Activated naive CD8-positive, alpha-beta T cell (primary cell): ENCODE results near the gene TSPAN19.

Source experiments
- H3K27ac Mint-ChIP-seq: one replicate; pipeline ENCODE4 v1.8.0; 2021; ENCODE audit warnings: mixed read lengths
- H3K27me3 Mint-ChIP-seq: one replicate; pipeline ENCODE4 v1.8.0; 2021; ENCODE audit warnings: mixed read lengths
- H3K36me3 Mint-ChIP-seq: one replicate; pipeline ENCODE4 v1.8.0; 2021; ENCODE audit warnings: mixed read lengths
- H3K4me1 Mint-ChIP-seq: one replicate; pipeline ENCODE4 v1.8.0; 2021; ENCODE audit warnings: low read depth, mixed read lengths
- H3K4me3 Mint-ChIP-seq: one replicate; pipeline ENCODE4 v1.8.0; 2021; ENCODE audit warnings: mild to moderate bottlenecking, mixed read lengths
- H3K9me3 Mint-ChIP-seq: one replicate; pipeline ENCODE4 v1.8.0; 2021; ENCODE audit warnings: low read depth, mixed read lengths

TSPAN19 gene

DNA sequence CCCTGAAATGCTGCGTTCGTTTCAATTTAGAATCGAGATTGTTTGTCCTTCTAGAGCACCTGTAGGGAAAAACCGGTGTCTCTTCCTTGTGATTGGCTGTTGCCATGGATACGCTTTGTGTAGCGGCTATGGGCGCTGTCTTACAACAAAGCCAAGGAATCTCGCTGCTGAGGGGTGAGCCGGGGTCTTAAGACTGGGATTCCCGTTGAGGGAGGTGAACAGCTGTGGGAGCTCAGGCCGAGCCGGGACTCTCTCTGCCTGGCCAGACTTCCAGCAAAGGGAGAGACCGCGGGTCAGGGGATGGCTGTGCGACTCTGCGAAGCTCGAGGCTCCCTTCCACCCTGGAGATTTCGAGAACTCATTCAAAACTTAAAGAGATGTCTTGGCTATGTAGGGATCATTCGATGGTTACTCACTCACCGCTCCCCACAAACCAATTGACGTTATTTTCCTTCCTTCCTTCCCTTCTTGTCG lies at the start of gene TSPAN19, which contains the start of gene LRRIQ1:
Gene TSPAN19, minus strand, starts transcription at position 44 of the 474 bp plus-strand sequence. CDS start 6,331 bp downstream, outside the sequence.
Gene LRRIQ1, plus strand, starts transcription at position 118 of the 474 bp plus-strand sequence. CDS start 1,826 bp downstream, outside the sequence.
- H3K9me3 Mint-ChIP-seq = no peaks in the 10 kb centered on the region
- H3K4me1 Mint-ChIP-seq = peaks cover 5% of the 10 kb centered on the region
- no peaks in the 10 kb centered on the region for H3K36me3 Mint-ChIP-seq
- peaks cover 6% of the 10 kb centered on the region for H3K27me3 Mint-ChIP-seq
- no peak within 1 kb of the TSS for H3K27ac Mint-ChIP-seq
- peak within 1 kb of the TSS; percentile 71 for H3K4me3 Mint-ChIP-seq

DNA sequence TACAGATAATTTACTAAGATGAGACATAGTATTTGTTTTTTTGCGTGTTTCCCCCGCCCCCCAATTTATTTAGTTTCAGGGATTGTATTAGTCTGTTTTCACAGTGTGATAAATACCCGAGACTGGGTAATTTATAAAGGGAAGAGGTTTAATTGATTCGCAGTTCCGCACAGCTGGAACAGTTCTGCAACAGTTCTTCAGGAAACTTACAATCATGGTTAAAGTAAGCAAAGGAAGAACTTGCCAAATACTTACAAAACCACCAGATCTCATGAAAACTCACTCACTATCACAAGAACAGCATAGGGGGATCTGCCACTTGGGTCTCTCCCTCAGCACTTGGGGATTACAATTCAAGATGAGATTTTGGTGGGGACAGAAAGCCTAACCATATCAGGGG lies 49.0 kb upstream of the TSPAN19 start:
- Mint-ChIP-seq H3K9me3 (no peaks in the 10 kb centered on the region), H3K27ac (no peak overlapping the region), H3K27me3 (no peaks in the 10 kb centered on the region), H3K4me1 (no peaks in the 10 kb centered on the region), H3K4me3 (no peak overlapping the region), H3K36me3 (no peaks in the 10 kb centered on the region)

DNA sequence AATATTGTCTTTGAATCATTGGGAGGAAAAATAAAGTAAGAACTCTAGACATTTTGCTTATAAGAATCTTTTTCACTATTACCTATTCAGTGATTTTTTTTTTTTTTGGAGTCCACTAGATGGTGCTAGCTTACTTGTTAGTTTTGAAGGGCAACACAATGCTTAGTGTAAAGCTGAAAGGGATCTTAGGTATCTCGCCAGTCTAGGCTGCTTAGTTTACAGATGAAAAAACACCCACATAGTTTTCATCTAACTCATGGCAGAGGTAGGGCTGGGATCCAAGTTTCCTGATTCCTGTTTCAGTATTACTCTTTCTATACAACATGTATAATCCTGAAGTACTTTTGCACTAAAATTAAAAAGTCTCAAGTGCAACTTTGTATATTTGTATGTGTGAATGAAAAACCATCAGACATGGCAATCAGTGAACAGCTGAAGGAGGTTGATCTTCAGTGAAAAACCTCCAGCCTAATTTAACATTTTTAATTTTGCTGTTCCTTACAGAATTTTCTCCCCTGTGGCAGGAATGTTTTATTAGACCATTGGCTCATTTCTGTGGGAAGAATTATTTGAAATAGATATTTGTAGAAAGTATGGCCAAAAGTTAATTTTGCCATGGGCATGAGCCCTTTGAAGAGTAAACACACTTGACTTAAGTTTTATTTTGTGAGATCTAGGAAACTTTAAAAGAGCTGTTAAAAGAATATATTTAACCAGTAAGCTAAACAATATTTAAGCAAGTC lies 40.8 kb upstream of the TSPAN19 start:
- Mint-ChIP-seq H3K27me3 (no peaks in the 10 kb centered on the region), H3K9me3 (no peaks in the 10 kb centered on the region), H3K4me3 (no peak overlapping the region), H3K27ac (no peak overlapping the region), H3K4me1 (no peaks in the 10 kb centered on the region), H3K36me3 (no peaks in the 10 kb centered on the region)

DNA sequence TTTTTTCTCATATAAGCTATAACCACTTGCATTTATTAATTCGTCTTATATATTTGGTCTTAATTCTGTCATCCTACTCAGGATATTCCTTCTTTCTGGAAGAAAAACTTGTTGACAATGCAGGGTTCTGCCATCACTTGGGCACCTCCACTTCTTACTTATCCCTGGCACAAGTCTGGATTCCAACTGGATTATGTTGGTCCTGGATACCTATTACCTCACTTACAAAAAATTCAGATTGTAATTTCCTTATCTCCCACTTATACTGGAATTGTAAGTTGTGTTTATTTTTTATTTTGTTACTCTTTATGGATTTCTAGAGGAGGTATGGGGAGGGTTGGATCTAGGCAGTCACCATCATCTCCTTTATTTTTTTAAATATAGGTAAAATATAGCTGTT lies 36.7 kb upstream of the TSPAN19 start:
- Mint-ChIP-seq H3K4me1 (no peaks in the 10 kb centered on the region), H3K27ac (no peak overlapping the region), H3K9me3 (no peaks in the 10 kb centered on the region), H3K36me3 (no peaks in the 10 kb centered on the region), H3K27me3 (no peaks in the 10 kb centered on the region), H3K4me3 (no peak overlapping the region)

DNA sequence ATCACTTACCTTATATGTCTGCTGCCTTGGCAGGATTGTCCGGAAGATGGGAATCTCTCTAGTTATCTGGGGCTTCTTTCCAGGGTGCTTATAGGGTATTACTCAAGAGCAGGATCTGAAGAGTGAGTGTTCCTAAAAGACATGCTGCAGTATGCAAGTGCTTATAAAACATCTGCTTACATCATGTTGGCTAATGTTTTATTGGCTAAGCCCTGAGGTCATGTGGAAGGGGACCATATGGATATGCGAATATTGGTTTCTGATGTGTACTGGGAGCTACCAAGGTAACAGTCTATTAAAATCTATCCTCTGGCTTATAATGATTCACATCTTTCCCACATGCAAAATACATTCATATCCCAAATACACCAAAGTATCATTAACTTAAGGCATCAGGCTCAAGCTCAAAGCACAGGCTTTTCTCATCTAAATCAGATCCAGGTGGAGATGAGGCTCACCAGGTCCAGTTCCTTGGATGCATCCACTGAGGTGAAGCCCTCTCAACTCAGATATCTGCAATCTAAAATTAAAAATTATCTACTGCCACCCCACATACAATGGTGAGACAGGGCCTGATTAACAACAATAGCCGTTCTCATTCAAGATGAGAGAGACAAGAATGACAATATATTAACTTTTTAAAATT lies 29.9 kb upstream of the TSPAN19 start:
- no peaks in the 10 kb centered on the region for H3K4me1 Mint-ChIP-seq
- no peaks in the 10 kb centered on the region for H3K36me3 Mint-ChIP-seq
- H3K4me3 Mint-ChIP-seq = no peak overlapping the region
- no peaks in the 10 kb centered on the region for H3K27me3 Mint-ChIP-seq
- H3K9me3 Mint-ChIP-seq = no peaks in the 10 kb centered on the region
- H3K27ac Mint-ChIP-seq = no peak overlapping the region

DNA sequence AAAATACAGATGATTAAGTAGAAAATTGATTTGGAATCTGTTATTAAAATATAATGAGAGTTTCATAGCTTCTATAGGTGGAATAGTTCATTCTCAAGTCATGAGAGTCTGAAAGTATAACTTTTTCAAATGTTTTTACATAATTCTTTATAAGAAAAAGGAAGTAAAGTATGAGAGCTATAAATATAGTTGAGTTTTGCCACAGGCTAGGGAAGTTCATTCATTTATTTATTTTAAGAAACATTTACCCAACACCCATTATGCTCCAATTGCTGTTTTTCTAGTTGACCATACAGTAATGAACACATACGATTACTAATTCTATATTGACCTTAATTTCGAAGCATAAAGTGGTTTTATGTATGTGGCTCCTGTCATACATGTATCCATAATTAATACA lies 24.8 kb upstream of the TSPAN19 start:
- Mint-ChIP-seq H3K36me3 (no peaks in the 10 kb centered on the region), H3K27me3 (no peaks in the 10 kb centered on the region)

DNA sequence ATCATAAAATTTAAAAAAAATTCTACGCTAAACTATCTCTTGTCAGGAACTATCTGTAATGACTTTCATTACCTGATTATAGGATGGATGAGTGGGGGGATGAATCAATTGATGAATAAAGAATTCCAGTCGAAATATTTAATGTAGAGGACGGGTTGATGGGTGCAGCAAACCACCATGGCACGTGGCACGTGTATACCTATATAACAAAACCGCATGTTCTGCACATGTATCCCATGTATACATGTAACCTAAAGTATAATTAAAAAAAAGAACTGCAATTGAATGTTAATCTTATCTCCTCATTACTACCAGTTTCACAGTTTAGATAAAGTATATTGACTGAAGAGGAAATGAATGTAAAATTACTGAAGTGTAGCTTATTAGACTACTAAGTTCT lies 23.5 kb upstream of the TSPAN19 start:
- Mint-ChIP-seq H3K4me3 (no peak overlapping the region), H3K9me3 (no peaks in the 10 kb centered on the region), H3K4me1 (no peaks in the 10 kb centered on the region), H3K27me3 (no peaks in the 10 kb centered on the region), H3K27ac (no peak overlapping the region), H3K36me3 (no peaks in the 10 kb centered on the region)

More for the DNA sequence above, 24.8 kb upstream of the TSPAN19 start:
- no peaks in the 10 kb centered on the region for H3K9me3 Mint-ChIP-seq
- H3K4me1 Mint-ChIP-seq = no peaks in the 10 kb centered on the region
- no peak overlapping the region for H3K27ac Mint-ChIP-seq
- H3K4me3 Mint-ChIP-seq = no peak overlapping the region

DNA sequence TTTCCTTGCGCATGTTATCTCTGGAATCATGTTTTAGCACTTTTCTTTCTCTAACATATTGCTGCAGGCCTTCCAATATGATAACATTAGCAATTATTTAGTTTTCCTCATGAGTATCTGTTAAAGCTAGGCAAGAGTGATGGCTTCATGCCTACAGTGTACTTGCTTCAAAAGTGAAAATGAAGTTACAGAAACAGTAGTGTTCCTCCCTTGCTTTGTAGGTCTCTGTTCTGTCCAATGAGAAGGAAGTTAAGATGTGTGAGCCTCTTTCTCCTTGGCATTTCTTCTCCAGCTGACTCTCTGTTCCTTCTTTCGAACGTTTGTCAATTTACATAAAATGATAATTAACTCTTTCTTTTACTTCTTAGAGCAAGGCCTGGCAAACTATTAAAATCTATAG lies 22.3 kb upstream of the TSPAN19 start:
- Mint-ChIP-seq H3K4me3 (no peak overlapping the region), H3K27ac (no peak overlapping the region), H3K36me3 (no peaks in the 10 kb centered on the region), H3K4me1 (no peaks in the 10 kb centered on the region), H3K27me3 (no peaks in the 10 kb centered on the region), H3K9me3 (no peaks in the 10 kb centered on the region)

DNA sequence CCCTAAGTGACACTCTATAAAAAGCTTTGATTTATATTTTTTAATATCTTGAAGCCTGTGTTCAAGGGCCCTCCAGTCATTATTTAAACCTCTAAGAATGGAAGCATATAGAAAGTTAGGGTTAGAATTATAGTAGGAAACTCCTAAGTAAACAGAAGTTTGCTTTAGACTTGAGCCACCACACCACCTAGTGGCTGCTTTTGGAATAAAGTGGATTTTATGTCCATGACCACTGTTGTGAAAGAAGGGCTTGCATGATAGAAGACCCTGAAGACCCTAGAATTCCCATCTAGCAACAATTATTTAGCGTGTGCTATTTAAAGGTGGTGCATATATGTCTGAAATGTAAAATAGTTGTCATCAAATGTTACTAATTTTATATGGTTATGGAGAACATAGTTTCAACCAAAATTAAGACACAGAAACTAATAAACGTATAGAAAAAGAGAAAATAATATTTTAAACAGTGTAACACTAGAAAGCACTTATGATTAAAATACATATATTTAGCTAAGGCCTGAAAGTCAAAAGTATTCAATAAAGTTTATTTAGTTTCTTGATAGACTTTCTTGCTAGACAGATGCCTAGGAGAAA lies 21.4 kb upstream of the TSPAN19 start:
- no peaks in the 10 kb centered on the region for H3K27me3 Mint-ChIP-seq
- H3K9me3 Mint-ChIP-seq = no peaks in the 10 kb centered on the region
- H3K27ac Mint-ChIP-seq = no peak overlapping the region
- H3K36me3 Mint-ChIP-seq = no peaks in the 10 kb centered on the region
- no peaks in the 10 kb centered on the region for H3K4me1 Mint-ChIP-seq
- no peak overlapping the region for H3K4me3 Mint-ChIP-seq

DNA sequence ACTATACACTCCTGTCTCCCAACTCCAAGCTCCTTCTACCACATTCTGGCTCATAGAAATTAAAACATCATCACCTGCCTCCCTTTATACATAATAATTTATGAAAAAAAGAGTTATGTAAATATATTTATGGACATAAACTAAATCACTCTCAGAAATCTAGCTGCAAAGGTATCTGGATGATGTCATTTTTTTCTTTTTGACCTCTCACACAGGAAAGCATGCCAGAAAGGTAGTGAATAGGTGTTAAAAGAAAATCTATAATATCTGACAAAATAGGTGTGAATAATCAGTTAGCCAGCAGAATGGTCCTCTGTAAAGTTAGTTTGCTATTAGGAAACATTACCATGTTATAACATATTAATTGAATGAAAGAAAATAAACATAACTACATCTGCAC lies 7.8 kb upstream of the TSPAN19 start:
- no peaks in the 10 kb centered on the region for H3K9me3 Mint-ChIP-seq
- no peak overlapping the region for H3K4me3 Mint-ChIP-seq
- H3K27ac Mint-ChIP-seq = no peak overlapping the region
- H3K36me3 Mint-ChIP-seq = no peaks in the 10 kb centered on the region
- no peaks in the 10 kb centered on the region for H3K4me1 Mint-ChIP-seq
- peaks cover 5% of the 10 kb centered on the region for H3K27me3 Mint-ChIP-seq

DNA sequence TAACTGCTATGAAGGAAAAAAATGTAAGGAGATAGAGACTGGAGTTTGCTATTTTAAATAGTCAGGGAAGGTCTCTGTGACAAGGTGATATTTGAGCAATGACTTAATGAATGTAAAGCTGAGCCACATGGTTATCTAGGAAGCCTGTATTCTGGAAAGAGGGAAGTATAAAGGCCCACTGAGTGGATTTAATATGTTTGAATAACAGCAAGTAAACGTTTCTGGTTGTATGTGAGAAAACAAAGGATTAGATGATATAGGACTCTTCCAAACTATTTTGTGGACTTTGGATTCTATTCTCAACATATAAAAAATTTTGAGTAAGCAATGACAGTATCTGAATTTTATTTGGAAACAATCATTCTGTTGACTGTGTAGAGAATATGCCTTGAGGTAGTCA lies 5.3 kb upstream of the TSPAN19 start:
- Mint-ChIP-seq H3K9me3 (no peaks in the 10 kb centered on the region), H3K27me3 (peaks cover 6% of the 10 kb centered on the region), H3K4me1 (peaks cover 2% of the 10 kb centered on the region), H3K4me3 (no peak overlapping the region), H3K36me3 (no peaks in the 10 kb centered on the region), H3K27ac (no peak overlapping the region)

DNA sequence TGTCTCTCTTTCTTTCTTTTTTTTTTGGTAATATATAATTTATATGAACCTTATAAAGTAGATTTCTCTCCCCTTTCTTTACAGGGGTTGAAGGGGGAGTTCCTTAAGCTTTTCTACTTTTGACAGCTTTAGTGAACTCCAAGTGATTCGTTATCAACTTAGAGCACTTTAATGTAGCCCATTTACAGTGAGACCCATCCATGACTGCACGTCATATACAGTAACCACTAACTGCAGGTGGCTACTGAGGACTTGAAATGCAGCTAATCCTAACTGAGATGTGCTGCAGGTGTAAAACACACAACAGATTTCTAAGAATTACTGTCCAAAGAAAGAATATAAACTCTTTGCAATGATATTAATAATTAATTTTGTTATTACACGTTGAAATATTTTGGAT lies 656 bp upstream of the TSPAN19 start:
- Mint-ChIP-seq H3K27ac (no peak overlapping the region), H3K4me1 (peaks cover 5% of the 10 kb centered on the region), H3K4me3 (peak overlapping the region; percentile 71), H3K9me3 (no peaks in the 10 kb centered on the region), H3K27me3 (peaks cover 9% of the 10 kb centered on the region), H3K36me3 (no peaks in the 10 kb centered on the region)

DNA sequence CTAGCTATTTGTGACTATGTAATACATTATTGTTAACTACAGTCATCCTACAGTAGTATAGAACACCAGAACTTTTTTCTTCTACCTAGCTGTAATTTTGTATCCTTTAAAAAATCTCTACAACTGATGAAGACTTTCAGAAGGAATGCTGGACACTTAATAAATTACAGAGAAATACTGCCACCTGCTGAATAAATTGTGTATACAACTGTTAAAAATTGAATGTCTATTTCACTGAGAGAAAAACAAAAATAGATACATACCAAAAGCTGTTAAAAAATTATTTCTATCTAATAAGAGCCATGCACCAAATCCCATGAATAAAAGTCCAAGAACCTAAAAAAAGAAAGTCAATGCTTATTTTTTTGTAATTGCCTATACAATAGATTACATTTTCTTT lies 6.6 kb downstream of the TSPAN19 start:
- Mint-ChIP-seq H3K36me3 (no peaks in the 10 kb centered on the region), H3K27ac (no peak overlapping the region), H3K9me3 (no peaks in the 10 kb centered on the region), H3K27me3 (no peaks in the 10 kb centered on the region), H3K4me1 (no peaks in the 10 kb centered on the region), H3K4me3 (no peak overlapping the region)

DNA sequence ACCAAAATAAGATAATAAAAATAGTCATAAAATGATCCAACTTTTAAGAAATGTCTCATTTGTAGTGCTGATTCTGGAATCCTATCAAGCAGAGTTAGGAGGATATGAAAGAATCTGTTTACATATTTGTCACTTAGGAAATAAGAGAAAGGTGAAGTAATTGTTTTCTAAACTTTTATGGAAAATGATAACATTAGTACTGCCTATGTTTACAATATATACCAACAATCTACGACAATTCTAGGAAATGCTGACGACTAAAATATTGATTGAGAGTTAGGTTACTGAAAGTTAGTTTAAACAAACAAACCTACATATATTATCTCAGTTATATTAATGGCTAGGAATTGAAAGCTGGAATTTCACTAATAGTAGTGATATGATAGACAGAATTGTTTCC lies 18.0 kb downstream of the TSPAN19 start:
- no peaks in the 10 kb centered on the region for H3K9me3 Mint-ChIP-seq
- H3K4me3 Mint-ChIP-seq = no peak overlapping the region
- H3K27me3 Mint-ChIP-seq = no peaks in the 10 kb centered on the region
- H3K36me3 Mint-ChIP-seq = no peaks in the 10 kb centered on the region
- H3K4me1 Mint-ChIP-seq = no peaks in the 10 kb centered on the region
- no peak overlapping the region for H3K27ac Mint-ChIP-seq

DNA sequence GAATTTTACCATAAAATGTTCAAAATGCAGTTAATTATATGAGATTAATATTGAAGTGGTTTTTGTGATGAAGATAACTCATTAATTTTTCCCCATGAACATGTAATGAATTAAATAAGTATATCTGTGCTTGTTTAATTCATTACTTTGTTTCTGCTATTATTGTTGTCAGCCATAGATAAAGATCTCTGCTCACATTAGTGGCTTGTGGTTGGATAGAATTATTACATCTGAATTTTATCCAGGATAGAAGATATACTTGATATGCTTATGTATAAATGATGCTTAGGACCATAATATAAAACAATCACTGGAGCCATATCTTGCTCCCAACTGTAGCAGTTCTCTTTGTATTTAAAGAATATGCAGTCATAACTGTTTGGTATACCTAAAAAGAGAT lies 18.5 kb downstream of the TSPAN19 start:
- Mint-ChIP-seq H3K27me3 (no peaks in the 10 kb centered on the region), H3K4me1 (no peaks in the 10 kb centered on the region), H3K27ac (no peak overlapping the region), H3K36me3 (no peaks in the 10 kb centered on the region), H3K4me3 (no peak overlapping the region), H3K9me3 (no peaks in the 10 kb centered on the region)
